HG03064 (cell line): ENCODE data around the gene CTDSPL2.
"Not testable (repeated sequence)": the region's sequence is repeated elsewhere in the genome, so short reads cannot be mapped to it uniquely, and the experiment has no call there.

Source experiments
- ATAC-seq: cut with Tn5 transposase; IDR thresholded peaks from one replicate; pipeline ENCODE4 v1.9.1; 2021; ENCODE audit warnings: low read depth; ENCODE audit not compliant: unreplicated experiment

Gene CTDSPL2

DNA sequence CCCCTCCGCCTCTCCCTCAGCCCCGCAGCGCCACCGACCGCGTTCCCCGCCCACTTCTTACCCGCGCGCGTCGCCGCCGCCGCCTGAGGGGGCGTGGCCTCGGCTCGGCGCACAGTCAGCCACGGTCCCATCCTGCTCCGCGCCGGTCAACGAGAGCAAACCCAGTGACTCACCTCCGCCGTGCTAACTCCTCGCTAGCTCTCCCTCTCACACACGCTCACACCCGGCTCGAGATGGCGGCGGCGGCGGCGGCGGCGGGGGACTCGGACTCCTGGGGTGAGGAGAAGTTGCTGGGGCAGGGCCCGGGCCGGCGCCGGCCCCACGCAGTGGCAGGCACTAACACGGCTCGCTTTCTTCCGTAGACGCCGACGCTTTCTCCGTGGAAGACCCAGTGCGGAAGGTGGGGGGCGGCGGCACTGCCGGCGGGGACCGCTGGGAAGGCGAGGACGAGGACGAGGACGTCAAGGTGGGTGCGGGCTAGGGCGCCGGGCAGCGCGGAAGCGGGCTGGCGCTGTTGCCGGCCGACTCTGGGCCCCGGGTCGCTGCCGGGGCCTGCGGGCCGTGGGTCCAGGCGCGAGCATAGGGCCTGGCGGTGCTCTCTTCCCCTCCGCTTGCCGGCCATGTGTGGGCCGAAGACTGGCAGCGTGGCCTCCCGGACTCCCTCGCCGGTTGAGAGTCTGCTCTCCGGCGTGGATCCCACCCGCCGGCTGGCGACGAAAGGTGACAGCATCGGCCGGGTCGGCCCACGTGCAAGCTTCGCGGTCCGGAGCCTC lies 109.7 kb downstream of the CTDSPL2 start, which contains the start of gene EIF3J:
Gene EIF3J (plus strand): TSS at position 186 of the 773 bp plus-strand sequence. CDS start 48 bp downstream, at position 234.
- ATAC-seq = peak; percentile 75

GRCh38 chr15:44537735-44538240 lies 110.4 kb downstream of the CTDSPL2 start:
- no peak for ATAC-seq

GRCh38 chr15:44541282-44541958 lies 114.0 kb downstream of the CTDSPL2 start:
- no peak for ATAC-seq

GRCh38 chr15:44542596-44542995 lies 115.2 kb downstream of the CTDSPL2 start:
- ATAC-seq = no peak

- not testable (repeated sequence) for ATAC-seq
Observed at GRCh38 chr15:44544745-44545144, 117.3 kb downstream of the CTDSPL2 start.

DNA sequence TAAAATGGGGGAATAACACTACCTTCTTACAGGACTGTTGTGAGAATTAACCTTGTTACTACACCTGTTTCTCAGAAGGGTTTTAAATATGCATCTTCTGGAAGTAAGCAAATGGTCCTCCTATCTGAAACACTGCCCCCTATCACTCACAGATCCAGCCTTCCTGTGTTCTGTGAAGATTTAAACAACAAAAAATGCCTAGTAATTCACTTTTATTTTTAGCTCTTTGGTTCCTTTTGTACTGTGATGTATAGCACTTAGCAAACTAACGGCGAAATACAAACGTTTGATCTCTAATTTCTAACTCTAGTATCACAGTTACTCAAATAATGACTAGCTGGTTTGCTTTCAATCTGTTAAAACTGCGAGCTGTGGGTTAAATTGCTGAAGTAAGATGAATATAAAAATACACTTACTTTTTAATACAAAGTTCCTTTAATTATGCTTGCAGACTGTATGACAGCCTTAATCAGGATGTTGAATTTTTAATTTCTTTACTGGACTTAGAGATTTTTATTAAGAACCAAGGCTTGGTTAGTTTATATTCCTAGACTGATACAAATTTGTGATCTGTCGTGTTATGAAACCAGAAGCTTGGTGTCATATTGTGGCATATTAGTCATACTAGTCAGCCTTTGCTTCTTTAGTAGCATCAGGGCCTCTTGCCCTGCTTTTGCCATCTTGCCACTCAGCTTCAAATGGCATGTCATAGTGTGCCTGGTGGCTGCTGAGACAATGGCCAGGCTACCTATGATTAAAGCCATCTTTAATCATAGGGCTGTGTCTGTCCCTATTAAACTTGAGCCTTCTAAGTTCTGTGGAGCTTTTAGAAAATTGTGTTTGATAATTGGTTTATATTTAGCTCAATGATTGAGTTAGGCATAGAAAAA lies 118.7 kb downstream of the CTDSPL2 start:
- ATAC-seq = no peak

DNA sequence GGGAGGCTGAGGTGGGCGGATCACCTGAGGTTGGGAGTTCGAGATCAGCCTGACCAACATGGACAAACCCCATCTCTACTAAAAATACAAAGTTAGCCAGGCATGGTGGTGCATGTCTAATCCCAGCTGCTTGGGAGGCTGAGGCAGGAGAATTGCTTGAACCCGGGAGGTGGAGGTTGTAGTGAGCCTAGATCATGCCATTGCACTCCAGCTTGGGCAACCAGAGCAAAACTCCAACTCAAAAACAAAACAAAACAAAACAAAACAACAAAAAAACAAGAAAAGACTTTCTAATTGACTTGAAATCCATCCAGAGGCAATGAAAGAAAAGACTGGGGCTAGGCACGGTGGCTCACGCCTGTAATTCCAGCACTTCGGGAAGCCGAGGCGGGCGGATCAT lies 121.7 kb downstream of the CTDSPL2 start:
- not testable (repeated sequence) for ATAC-seq

DNA sequence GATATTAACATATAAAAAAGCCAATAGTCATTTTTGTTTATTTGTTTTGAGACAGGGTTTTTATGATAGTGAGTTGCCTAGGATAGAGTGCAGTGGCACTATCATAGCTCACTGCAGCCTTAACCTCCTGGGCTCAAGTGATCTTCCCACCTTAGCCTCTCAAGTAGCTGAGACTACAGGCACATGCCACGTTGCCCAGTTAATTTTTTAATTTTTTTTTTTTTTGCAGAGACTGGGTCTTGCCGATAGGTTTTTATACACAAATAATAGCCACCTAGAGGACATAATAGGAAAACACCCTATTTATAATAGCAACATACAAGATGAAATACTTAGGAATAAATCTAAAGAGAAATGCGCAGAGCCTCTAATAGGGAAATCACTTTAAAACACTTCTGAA lies 122.8 kb downstream of the CTDSPL2 start:
- no peak for ATAC-seq

DNA sequence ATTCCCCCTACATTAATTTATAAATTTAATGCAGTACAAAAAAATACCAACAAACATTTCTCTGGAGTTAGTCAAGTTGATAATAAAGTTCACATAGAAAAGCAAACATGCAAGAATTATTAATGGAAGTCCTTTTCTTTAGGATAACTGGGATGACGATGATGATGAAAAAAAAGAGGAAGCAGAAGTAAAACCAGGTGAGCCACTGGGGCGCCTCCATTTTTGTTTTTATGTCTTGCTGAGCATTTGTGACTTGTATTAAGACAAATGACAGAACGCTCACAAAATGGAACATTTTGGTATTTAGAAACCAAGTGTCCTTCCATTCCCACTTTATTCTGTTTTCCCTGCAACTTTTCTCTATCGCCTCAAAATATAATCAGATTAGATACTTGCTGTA lies 123.3 kb downstream of the CTDSPL2 start:
- no peak for ATAC-seq

DNA sequence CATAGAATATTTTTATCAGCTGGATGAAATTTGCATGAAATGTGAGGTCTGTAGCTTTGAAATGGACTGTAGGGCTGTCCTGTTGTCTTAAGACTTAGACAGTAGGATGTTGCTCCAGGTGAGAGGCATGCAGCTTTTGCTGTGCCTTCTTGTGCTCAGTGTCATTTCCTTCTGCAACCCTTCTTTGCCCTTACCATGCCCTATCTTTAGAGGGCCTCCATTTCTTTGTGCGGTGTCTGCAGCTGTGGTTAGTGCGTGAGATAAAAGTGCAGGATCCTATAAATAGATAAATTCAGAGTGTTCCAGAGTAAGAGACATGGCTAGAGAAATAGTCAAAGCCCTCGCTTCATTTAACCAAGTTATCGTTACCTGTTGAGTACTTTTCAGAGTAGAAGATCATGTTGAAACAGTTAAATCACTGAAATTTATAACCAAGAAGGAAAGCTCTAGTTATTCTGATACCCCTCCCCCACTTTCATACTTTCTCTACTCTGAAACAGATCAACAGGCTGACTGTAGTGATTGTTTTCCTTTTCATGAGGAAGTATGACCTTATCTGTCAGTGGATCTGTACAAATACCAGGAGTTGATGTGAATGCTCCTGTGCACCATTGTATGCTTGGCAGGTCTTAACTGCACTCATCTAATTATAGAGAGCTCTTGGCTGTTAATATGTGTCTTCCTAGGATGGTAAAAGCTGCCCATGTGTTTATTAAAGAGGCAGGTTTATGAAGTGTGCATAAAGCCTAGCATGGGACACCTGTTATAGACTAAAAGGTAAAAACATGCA lies 127.7 kb downstream of the CTDSPL2 start:
- no peak for ATAC-seq

DNA sequence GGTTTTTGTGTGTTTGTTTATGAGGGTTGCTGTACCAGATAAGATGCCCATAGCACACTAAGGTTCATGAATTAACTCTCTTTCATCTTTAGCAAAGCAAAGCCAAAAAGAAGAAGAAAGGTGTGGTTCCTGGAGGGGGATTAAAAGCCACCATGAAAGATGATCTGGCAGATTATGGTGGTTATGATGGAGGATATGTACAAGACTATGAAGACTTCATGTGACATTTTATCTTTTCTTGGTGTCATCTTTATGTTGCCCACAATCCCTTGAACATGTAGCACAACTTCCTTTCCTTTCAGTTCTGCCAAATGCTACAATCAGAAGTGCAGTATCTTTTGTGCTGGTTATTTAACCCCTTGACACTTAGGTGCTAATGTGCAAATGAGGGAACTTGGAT lies 133.5 kb downstream of the CTDSPL2 start:
- not testable (repeated sequence) for ATAC-seq

DNA sequence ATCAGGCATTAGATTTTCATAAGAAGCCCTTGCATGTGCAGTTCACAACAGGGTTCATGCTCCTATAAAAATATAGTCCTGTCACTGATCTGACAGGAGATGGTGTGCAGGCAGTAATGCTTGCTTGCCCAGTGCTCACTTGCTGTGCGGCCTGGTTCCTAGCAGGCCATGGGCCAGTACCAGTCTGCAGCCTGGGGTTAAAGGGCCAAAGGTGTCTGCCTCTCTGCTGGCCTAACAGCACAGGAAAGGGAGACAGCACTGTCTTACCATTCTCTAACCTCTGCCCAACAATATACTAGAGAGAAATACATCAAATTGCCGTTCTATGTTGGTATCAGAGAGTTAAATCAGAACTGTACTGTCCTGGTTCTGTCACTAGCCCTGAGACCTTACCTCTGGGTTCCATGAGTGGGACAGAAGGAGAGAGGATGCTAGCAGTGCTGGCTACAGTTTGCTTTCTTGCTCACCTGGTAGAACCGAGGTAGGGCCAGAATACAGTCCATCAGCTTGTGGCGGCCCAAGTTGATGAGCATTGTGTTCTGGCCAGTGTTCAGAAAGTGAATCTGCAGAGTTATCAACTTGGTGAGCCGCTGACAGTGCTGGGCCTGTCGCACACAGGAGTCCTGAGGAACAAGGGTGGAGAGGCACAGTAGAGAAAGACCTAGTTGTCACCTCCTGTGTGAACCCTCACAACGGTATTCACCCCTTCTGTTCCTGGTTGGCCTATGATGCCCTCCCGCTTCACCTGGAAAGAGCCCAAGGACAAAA lies 138.1 kb downstream of the CTDSPL2 start:
- ATAC-seq = no peak

DNA sequence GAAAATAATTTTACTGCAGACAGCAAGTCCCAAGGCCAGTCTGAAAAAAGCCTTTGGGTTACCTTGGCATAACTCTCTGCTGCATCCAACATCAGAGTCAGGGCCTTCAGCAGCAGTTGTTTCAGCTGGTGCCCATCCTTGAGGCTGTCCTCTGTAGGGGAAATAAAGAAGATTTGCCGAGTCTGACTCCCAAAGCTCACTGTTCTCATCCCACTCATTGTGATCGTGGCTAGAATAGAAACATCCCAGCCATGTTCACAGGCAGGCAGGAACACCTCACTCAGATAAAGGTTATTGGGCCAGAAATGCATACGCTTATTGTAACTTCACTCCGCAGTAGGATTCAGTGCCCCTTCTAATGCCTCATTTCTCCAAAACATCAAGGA lies 138.7 kb downstream of the CTDSPL2 start:
- no peak for ATAC-seq

GRCh38 chr15:44568338-44568737 lies 140.9 kb downstream of the CTDSPL2 start:
- no peak for ATAC-seq

GRCh38 chr15:44569316-44569715 lies 141.9 kb downstream of the CTDSPL2 start:
- no peak for ATAC-seq

DNA sequence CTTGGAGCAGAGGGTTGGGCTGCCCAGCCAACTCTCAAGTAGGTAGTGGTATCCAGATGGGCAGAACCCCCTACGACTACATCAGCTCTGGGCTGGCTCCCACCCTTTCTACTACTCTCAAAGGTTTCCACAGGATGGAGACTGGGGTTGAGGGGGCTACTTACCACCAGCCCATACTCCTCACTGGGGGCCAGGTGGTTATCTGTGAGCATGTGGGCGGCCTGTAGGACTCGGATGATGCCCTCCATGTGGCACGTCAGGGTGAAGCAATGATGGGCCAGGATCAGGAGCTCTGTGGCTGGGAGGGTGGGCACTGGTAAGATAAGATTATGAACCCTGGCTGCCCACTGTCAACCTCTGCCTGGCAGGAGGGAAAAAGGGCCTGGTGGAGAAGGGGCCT lies 142.9 kb downstream of the CTDSPL2 start:
- ATAC-seq = no peak

- no peak for ATAC-seq
Observed at GRCh38 chr15:44573386-44573785, 146.0 kb downstream of the CTDSPL2 start.

DNA sequence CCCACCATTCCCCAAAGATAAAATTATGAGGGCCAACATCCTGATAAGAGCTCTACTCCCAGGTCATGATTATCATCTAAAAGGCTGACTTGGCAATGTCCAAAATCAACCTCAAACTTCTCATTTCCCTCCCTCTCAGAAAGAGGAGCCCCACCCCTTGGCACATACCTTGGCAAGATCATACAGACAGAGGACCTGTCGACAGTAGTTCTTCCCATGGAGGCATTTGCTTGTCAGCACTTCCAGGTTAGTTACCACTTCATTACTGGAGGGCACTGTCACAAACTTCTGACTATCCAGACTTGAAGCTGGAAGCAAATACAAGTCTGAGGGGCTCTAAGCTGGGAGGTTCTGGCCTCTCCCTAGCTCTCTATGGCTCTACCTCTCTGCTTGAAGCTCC lies 147.3 kb downstream of the CTDSPL2 start:
- no peak for ATAC-seq
